Neural progenitor cell (in vitro differentiated cells): Measurements from ENCODE around the gene CDC5L. TPM values are rescaled to one million over a fixed set of nuclear protein-coding genes. Genes with fewer than 3 reads are reported as not detected.
A peak's percentile ranks its signal among the peaks of the same experiment; 100 is the strongest.

Source experiments
- DNase-seq: peaks from one replicate; pipeline ENCODE4 v3.0.0-alpha.2; 2016; ENCODE audit warnings: low spot score
- H2AFZ ChIP-seq: fragments of 200-600 bp; sonication (generic); replicated peaks from 2 replicates; pipeline ENCODE4 v1.6.1; 2016; ENCODE audit warnings: antibody characterized with exemption
- H3F3A ChIP-seq: fragments of 200-600 bp; sonication (generic); 2 replicates; pipeline ENCODE4 v1.6.1; 2016; ENCODE audit warnings: antibody characterized with exemption, low read depth
- H3K27ac ChIP-seq: fragments of 200-600 bp; sonication (generic); 2 replicates; pipeline ENCODE4 v1.5.1; 2016; ENCODE audit warnings: mild to moderate bottlenecking
- H3K27me3 ChIP-seq: fragments of 200-600 bp; sonication (generic); 2 replicates; pipeline ENCODE4 v1.6.1; 2016; ENCODE audit warnings: mild to moderate bottlenecking, moderate library complexity
- H3K36me3 ChIP-seq: fragments of 200-600 bp; sonication (generic); 2 replicates; pipeline ENCODE4 v1.5.1; 2016
- H3K4me1 ChIP-seq: fragments of 200-600 bp; sonication (generic); 2 replicates; pipeline ENCODE4 v1.6.1; 2016; ENCODE audit warnings: mixed run types
- H3K4me2 ChIP-seq: fragments of 200-600 bp; sonication (generic); 2 replicates; pipeline ENCODE4 v1.6.1; 2016
- H3K4me3 ChIP-seq: fragments of 200-600 bp; sonication (generic); 2 replicates; pipeline ENCODE4 v1.5.1; 2016
- H3K79me2 ChIP-seq: fragments of 200-600 bp; sonication (generic); 2 replicates; pipeline ENCODE4 v1.6.1; 2016; ENCODE audit warnings: low read depth
- H3K9ac ChIP-seq: fragments of 200-600 bp; sonication (generic); 2 replicates; pipeline ENCODE4 v1.6.1; 2016
- H3K9me3 ChIP-seq: fragments of 200-600 bp; sonication (generic); 2 replicates; pipeline ENCODE4 v1.5.1; 2016; ENCODE audit warnings: low read depth
- H4K20me1 ChIP-seq: fragments of 200-600 bp; sonication (generic); 2 replicates; pipeline ENCODE4 v1.6.1; 2016; ENCODE audit warnings: low read depth
- H3K27ac Mint-ChIP-seq: 3 replicates; pipeline ENCODE4 v1.8.0; 2021; ENCODE audit warnings: mixed read lengths
- H3K27me3 Mint-ChIP-seq: 2 replicates; pipeline ENCODE4 v1.8.0; 2022; ENCODE audit warnings: low read depth, mild to moderate bottlenecking, inconsistent platforms, moderate library complexity, mixed read lengths; ENCODE audit not compliant: insufficient read depth
- H3K36me3 Mint-ChIP-seq: 3 replicates; pipeline ENCODE4 v1.8.0; 2021; ENCODE audit warnings: mixed read lengths
- H3K4me1 Mint-ChIP-seq: 3 replicates; pipeline ENCODE4 v1.8.0; 2021; ENCODE audit warnings: mixed read lengths
- H3K4me3 Mint-ChIP-seq: 3 replicates; pipeline ENCODE4 v1.8.0; 2021; ENCODE audit warnings: mild to moderate bottlenecking, moderate library complexity, mixed read lengths
- H3K9me3 Mint-ChIP-seq: 3 replicates; pipeline ENCODE4 v1.8.0; 2020; ENCODE audit warnings: mixed read lengths
- CTCF ChIP-seq: fragments of 200-600 bp; sonication (generic); IDR thresholded peaks from 2 replicates; pipeline ENCODE4 v1.5.1; 2017; ENCODE audit warnings: antibody characterized with exemption, mild to moderate bottlenecking
- EZH2 ChIP-seq: fragments of 200-600 bp; sonication (generic); IDR thresholded peaks from 2 replicates; pipeline ENCODE4 v1.6.1; 2017; ENCODE audit warnings: antibody characterized with exemption, mild to moderate bottlenecking, moderate library complexity
- EZH2phosphoT487 ChIP-seq: fragments of 200-600 bp; sonication (generic); IDR thresholded peaks from 2 replicates; pipeline ENCODE4 v1.6.1; 2017; ENCODE audit warnings: antibody characterized with exemption
- total RNA-seq: library from RNA; depleted of rRNA; stranded (reverse); fragments of >200 nt; gene quantifications from 2 replicates; pipeline ENCODE4 v1.2.3, GENCODE V29; 2015; ENCODE audit warnings: low replicate concordance

The CDC5L gene
- total RNA-seq, 1 donor from 2014 or later, result 53.6 TPM

GRCh38 chr6:44388887-44389286 is 1.4 kb downstream of the CDC5L start:
- H4K20me1 ChIP-seq, result peaks cover 34% of the 10 kb centered on the region
- peak overlapping the region; percentile 69 for H3K4me3 ChIP-seq
- peaks cover 59% of the 10 kb centered on the region for H3K79me2 ChIP-seq
- H3K9me3 ChIP-seq, result no peaks in the 10 kb centered on the region
- H3K36me3 ChIP-seq, result peaks cover 10% of the 10 kb centered on the region
- peak overlapping the region; percentile 73 for H3K9ac ChIP-seq
- no peak overlapping the region for H2AFZ ChIP-seq
- Mint-ChIP-seq H3K4me1 (peaks cover 32% of the 10 kb centered on the region), H3K4me3 (peak overlapping the region; percentile 98), H3K36me3 (peaks cover 25% of the 10 kb centered on the region), H3K9me3 (no peaks in the 10 kb centered on the region), H3K27ac (no peak overlapping the region), H3K27me3 (peaks cover 2% of the 10 kb centered on the region)
- peaks cover 11% of the 10 kb centered on the region for H3K4me1 ChIP-seq
- H3F3A ChIP-seq, result peaks cover 13% of the 10 kb centered on the region
- no peaks in the 10 kb centered on the region for H3K27me3 ChIP-seq
- TF ChIP-seq EZH2 (no peak), EZH2phosphoT487 (no peak), CTCF (no peak)
- no peak overlapping the region for H3K27ac ChIP-seq
- peak overlapping the region; percentile 97 for H3K4me2 ChIP-seq
- DNase-seq, result no peak

GRCh38 chr6:44390158-44390683 is 2.7 kb downstream of the CDC5L start:
- H3K9ac ChIP-seq, result no peak overlapping the region
- Mint-ChIP-seq H3K9me3 (no peaks in the 10 kb centered on the region), H3K27me3 (peaks cover 2% of the 10 kb centered on the region), H3K36me3 (peaks cover 34% of the 10 kb centered on the region), H3K4me1 (peaks cover 32% of the 10 kb centered on the region), H3K4me3 (no peak overlapping the region), H3K27ac (no peak overlapping the region)
- no peak overlapping the region for H3K27ac ChIP-seq
- H3K36me3 ChIP-seq, result peaks cover 15% of the 10 kb centered on the region
- H3K9me3 ChIP-seq, result no peaks in the 10 kb centered on the region
- no peak overlapping the region for H3K4me3 ChIP-seq
- DNase-seq, result no peak
- TF ChIP-seq EZH2, result no peak
- TF ChIP-seq EZH2phosphoT487, result no peak
- no peak for TF ChIP-seq CTCF
- peaks cover 13% of the 10 kb centered on the region for H3F3A ChIP-seq
- H3K79me2 ChIP-seq, result peaks cover 60% of the 10 kb centered on the region
- H2AFZ ChIP-seq, result no peak overlapping the region
- peaks cover 11% of the 10 kb centered on the region for H3K4me1 ChIP-seq
- H3K27me3 ChIP-seq, result no peaks in the 10 kb centered on the region
- H3K4me2 ChIP-seq, result peak overlapping the region; percentile 97
- H4K20me1 ChIP-seq, result peaks cover 34% of the 10 kb centered on the region

GRCh38 chr6:44395501-44395900 is 8.0 kb downstream of the CDC5L start:
- Histone ChIP-seq H3K4me2 (no peak overlapping the region), H3K27me3 (no peaks in the 10 kb centered on the region), H3K9me3 (no peaks in the 10 kb centered on the region), H3K9ac (no peak overlapping the region), H2AFZ (no peak overlapping the region), H4K20me1 (peaks cover 23% of the 10 kb centered on the region), H3F3A (peaks cover 1% of the 10 kb centered on the region), H3K4me3 (no peak overlapping the region), H3K36me3 (peaks cover 48% of the 10 kb centered on the region), H3K4me1 (no peaks in the 10 kb centered on the region), H3K79me2 (peaks cover 64% of the 10 kb centered on the region), H3K27ac (no peak overlapping the region)
- no peaks in the 10 kb centered on the region for H3K9me3 Mint-ChIP-seq
- H3K27ac Mint-ChIP-seq, result no peak overlapping the region
- peaks cover 2% of the 10 kb centered on the region for H3K27me3 Mint-ChIP-seq
- peaks cover under 1% of the 10 kb centered on the region for H3K4me1 Mint-ChIP-seq
- H3K36me3 Mint-ChIP-seq, result peaks cover 49% of the 10 kb centered on the region
- H3K4me3 Mint-ChIP-seq, result no peak overlapping the region
- DNase-seq, result no peak
- TF ChIP-seq CTCF (no peak), EZH2phosphoT487 (no peak), EZH2 (no peak)
